ENCODE data around the gene LEF1.

LEF1 gene

DNA sequence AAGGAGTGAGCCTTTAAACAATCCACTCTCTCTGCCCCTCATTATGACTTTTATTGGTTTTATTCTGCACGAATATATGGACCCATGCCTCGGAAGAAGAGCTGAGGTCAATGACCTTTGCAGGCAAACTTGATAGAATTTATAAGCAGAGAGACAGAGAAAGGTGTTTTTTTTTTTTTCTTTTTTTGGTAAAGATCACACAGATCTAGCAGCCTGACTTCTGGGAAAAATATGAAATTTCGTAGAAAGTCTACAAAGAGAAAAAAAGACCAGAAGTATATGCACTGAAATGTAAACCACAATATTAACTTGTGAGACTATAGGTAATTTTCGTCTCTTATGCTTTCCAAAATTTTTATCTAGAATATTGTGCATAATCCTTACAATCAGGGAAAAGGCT, 61.6 kb downstream of the LEF1 start:
- TF ChIP-seq Cebpa-rat (IDR thresholded peaks at IDR 0.05): no peak
- H3K9me3 ChIP-seq: no peaks in the 10 kb centered on the region
- no peak overlapping the region for H3K4me2 ChIP-seq
- peaks cover 100% of the 10 kb centered on the region for H4K20me1 ChIP-seq
- no peak overlapping the region for H3K27ac ChIP-seq
- no peak overlapping the region for H3K9ac ChIP-seq
- H3K4me3 ChIP-seq: no peak overlapping the region
- H3K4me1 ChIP-seq: peaks cover 50% of the 10 kb centered on the region
- no peaks in the 10 kb centered on the region for H3K27me3 ChIP-seq
- H3K36me3 ChIP-seq: peaks cover 84% of the 10 kb centered on the region

DNA sequence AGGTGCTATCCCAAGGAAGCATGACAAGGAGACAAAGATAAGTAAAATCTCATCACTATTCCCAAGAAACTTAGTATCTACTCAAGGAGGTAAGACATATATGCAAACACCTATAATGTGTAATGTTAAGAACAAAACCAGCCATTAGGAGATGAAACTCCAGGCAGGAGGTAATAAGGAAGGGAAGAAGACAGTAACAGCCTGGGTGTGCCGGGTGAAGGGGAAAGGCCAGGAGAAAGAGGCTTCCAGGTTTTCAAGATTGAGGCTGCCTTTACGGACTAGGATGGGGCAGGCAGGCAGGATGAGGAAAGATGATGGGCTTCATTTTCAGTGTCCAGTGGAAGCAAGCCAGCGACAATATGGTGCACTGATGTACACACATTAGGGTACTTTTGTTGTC, 62.5 kb downstream of the LEF1 start:
- Histone ChIP-seq H3K36me3 (peaks cover 84% of the 10 kb centered on the region), H3K9me3 (no peaks in the 10 kb centered on the region)

DNA sequence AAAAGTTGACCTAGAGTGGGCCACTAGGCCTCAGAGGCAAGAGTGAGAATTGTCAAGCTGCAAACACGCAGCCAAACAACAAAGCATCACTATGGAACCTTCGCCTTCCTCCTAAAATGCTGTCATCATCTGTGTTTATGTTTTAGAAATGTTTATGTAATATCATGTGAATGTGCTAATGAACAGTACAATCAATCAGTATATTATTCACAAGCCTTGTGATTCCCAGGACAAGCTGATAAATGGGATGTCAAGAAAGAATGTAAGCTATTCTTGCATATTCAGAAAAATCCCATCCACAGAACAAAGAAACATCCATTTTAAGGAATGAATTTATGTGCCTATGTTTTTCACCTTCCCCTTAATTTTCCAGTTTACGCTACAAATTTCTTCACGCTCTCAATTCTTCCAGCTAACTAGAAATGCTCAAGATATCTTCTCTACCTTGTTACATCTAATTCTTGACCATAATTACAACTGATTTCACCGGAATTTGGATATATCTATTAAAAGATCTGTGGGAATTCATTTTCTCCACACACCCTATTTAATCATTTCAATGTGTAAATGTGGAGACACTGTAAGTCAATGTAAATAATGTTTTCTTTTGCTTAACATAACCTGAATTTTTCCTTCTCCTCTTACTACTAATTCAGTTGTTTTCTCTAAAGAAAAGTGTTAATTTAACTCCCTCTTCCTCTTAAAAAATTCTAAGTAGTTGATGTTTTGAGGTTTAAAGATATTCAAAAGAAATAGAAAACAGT, 65.5 kb downstream of the LEF1 start:
- TF ChIP-seq Cebpa-rat (IDR thresholded peaks at IDR 0.05): no peak
- Histone ChIP-seq H3K4me1 (peaks cover 41% of the 10 kb centered on the region), H4K20me1 (peaks cover 98% of the 10 kb centered on the region), H3K4me3 (no peak overlapping the region), H3K4me2 (no peak overlapping the region), H3K27me3 (no peaks in the 10 kb centered on the region), H3K9me3 (no peaks in the 10 kb centered on the region), H3K36me3 (peaks cover 63% of the 10 kb centered on the region), H3K27ac (no peak overlapping the region), H3K9ac (no peak overlapping the region)

More for the DNA sequence above, 62.5 kb downstream of the LEF1 start:
- Histone ChIP-seq H3K4me3 (no peak overlapping the region), H3K4me2 (no peak overlapping the region), H3K4me1 (peaks cover 49% of the 10 kb centered on the region), H3K9ac (no peak overlapping the region), H3K27ac (no peak overlapping the region), H4K20me1 (peaks cover 100% of the 10 kb centered on the region), H3K27me3 (no peaks in the 10 kb centered on the region)
- no peak for TF ChIP-seq Cebpa-rat (IDR thresholded peaks at IDR 0.05)

- Histone ChIP-seq H3K4me3 (no peak overlapping the region), H3K4me1 (peaks cover 34% of the 10 kb centered on the region), H3K27me3 (no peaks in the 10 kb centered on the region), H3K9ac (no peak overlapping the region), H4K20me1 (peaks cover 98% of the 10 kb centered on the region), H3K9me3 (no peaks in the 10 kb centered on the region), H3K4me2 (peak overlapping the region; percentile 22; the same call in 1 of the 2 replicates), H3K27ac (no peak overlapping the region), H3K36me3 (peaks cover 65% of the 10 kb centered on the region)
- TF ChIP-seq Cebpa-rat (IDR thresholded peaks at IDR 0.05): no peak
These were observed 67.9 kb downstream of the LEF1 start for GRCh38 chr4:108100827-108101226.

DNA sequence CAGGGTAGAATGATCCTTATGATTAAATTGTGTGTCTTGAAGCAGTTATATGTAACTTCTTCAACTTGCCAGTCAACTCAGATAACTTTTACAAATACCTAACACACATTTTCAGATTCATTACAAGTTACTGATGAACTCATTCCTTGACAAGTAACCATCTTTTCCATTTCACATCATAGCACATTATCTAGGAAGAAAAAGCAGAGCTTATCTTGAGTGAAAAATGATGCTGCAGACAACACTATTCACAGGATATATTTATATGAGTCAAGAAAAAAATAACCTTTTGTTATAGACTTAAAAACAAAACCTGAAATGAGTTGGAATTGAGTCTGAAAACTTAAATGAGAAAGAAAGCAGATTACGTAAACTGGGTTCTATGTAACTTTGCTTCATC, 68.9 kb downstream of the LEF1 start:
- no peaks in the 10 kb centered on the region for H3K27me3 ChIP-seq
- H4K20me1 ChIP-seq: peaks cover 98% of the 10 kb centered on the region
- peaks cover 69% of the 10 kb centered on the region for H3K36me3 ChIP-seq
- H3K4me1 ChIP-seq: peaks cover 32% of the 10 kb centered on the region
- H3K9me3 ChIP-seq: no peaks in the 10 kb centered on the region
- no peak overlapping the region for H3K4me3 ChIP-seq
- no peak overlapping the region for H3K27ac ChIP-seq
- no peak overlapping the region for H3K4me2 ChIP-seq
- TF ChIP-seq Cebpa-rat (IDR thresholded peaks at IDR 0.05): no peak
- no peak overlapping the region for H3K9ac ChIP-seq

GRCh38 chr4:108097990-108098553, 70.7 kb downstream of the LEF1 start:
- peaks cover 78% of the 10 kb centered on the region for H3K36me3 ChIP-seq
- no peak overlapping the region for H3K27ac ChIP-seq
- no peak for TF ChIP-seq Cebpa-rat (IDR thresholded peaks at IDR 0.05)
- no peak overlapping the region for H3K4me3 ChIP-seq
- no peak overlapping the region for H3K4me2 ChIP-seq
- no peaks in the 10 kb centered on the region for H3K27me3 ChIP-seq
- H3K9me3 ChIP-seq: no peaks in the 10 kb centered on the region
- H3K9ac ChIP-seq: no peak overlapping the region
- H4K20me1 ChIP-seq: peaks cover 98% of the 10 kb centered on the region
- peaks cover 46% of the 10 kb centered on the region for H3K4me1 ChIP-seq

GRCh38 chr4:108094923-108095482, 73.7 kb downstream of the LEF1 start:
- H3K9ac ChIP-seq: no peak overlapping the region
- no peak for TF ChIP-seq Cebpa-rat (IDR thresholded peaks at IDR 0.05)
- H3K4me1 ChIP-seq: peaks cover 19% of the 10 kb centered on the region
- H3K27me3 ChIP-seq: no peaks in the 10 kb centered on the region
- peaks cover 64% of the 10 kb centered on the region for H3K36me3 ChIP-seq
- no peak overlapping the region for H3K4me3 ChIP-seq
- no peak overlapping the region for H3K4me2 ChIP-seq
- no peak overlapping the region for H3K27ac ChIP-seq
- H3K9me3 ChIP-seq: no peaks in the 10 kb centered on the region
- peaks cover 98% of the 10 kb centered on the region for H4K20me1 ChIP-seq

GRCh38 chr4:108094131-108094530, 74.6 kb downstream of the LEF1 start:
- peaks cover 73% of the 10 kb centered on the region for H3K36me3 ChIP-seq
- no peak overlapping the region for H3K9ac ChIP-seq
- no peaks in the 10 kb centered on the region for H3K27me3 ChIP-seq
- H3K4me2 ChIP-seq: peak overlapping the region; percentile 5; the same call in 1 of the 2 replicates
- no peaks in the 10 kb centered on the region for H3K9me3 ChIP-seq
- H3K27ac ChIP-seq: no peak overlapping the region
- peaks cover 15% of the 10 kb centered on the region; the same call in 1 of the 2 replicates for H3K4me1 ChIP-seq
- TF ChIP-seq Cebpa-rat (IDR thresholded peaks at IDR 0.05): no peak
- peaks cover 100% of the 10 kb centered on the region for H4K20me1 ChIP-seq
- H3K4me3 ChIP-seq: no peak overlapping the region

DNA sequence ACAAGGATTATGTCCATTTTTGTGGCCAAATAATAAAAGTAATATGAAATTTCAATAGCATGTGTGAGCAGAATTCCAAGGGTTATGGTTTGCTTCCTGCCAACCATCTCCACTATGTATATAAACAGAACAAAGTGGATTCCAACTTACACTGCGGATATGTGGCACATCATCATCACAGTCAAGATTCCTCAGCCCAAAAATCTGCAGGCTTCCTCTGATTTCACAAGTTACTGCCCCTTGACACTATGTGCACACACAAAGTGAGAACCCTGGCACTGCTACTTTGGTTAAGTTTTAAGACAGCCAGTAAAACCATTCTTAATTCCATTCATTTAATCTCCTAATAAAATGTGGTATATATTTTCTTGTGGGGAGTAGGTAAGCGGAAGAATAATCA, 76.4 kb downstream of the LEF1 start:
- Histone ChIP-seq H3K4me2 (no peak overlapping the region), H3K9me3 (no peaks in the 10 kb centered on the region), H3K4me3 (no peak overlapping the region), H3K36me3 (peaks cover 81% of the 10 kb centered on the region), H3K27me3 (no peaks in the 10 kb centered on the region), H3K27ac (no peak overlapping the region), H3K4me1 (peaks cover 15% of the 10 kb centered on the region; the same call in 1 of the 2 replicates), H3K9ac (no peak overlapping the region), H4K20me1 (peaks cover 100% of the 10 kb centered on the region)
- TF ChIP-seq Cebpa-rat (IDR thresholded peaks at IDR 0.05): no peak

DNA sequence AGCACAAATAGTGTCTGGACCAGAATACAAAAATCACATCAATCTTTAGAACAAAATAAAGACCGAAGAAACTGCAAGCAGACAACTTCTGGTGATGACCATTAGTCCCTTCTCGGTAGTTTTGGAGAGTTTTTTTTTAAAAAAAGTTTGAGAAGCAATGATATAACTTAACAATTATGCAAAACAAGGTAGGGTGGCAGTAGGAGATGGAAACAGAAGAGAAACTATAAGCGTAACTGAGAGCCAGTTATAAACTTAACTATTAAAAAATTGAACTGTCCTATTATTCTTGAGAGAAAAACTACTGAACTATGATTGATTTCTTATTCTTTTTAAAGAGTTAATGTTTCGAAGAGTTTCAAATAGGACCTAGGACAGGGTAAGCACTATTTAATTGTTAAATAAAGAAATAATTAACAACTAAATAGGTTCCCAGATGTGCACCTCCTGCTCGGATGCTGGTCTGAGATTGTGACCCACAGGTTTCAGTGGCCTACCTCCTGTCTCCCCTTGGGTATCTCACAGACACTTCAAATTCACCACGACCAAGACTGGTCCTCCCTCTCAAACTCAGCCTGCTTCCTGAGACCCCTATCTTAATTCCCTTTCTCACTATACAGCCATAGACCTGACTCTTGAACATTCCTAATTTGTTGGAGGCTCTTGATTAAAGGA, 81.3 kb downstream of the LEF1 start:
- Histone ChIP-seq H3K4me2 (no peak overlapping the region), H3K9me3 (no peaks in the 10 kb centered on the region), H3K27me3 (no peaks in the 10 kb centered on the region), H4K20me1 (peaks cover 100% of the 10 kb centered on the region), H3K9ac (no peak overlapping the region), H3K4me3 (no peak overlapping the region), H3K27ac (no peak overlapping the region), H3K4me1 (no peaks in the 10 kb centered on the region), H3K36me3 (peaks cover 80% of the 10 kb centered on the region)
- no peak for TF ChIP-seq Cebpa-rat (IDR thresholded peaks at IDR 0.05)

Measured in BLaER1 (cell line).